K562 (cell line): ENCODE data around the gene MPZL1. TPM values are rescaled to one million over a fixed set of nuclear protein-coding genes. Genes with fewer than 3 reads are reported as not detected.

ENCODE experiments used
- ATAC-seq: fragments of 200-7000 bp; cut with Tn5 transposase; 3 replicates; pipeline ENCODE4 v1.9.1; 2020; ENCODE audit warnings: moderate library complexity
- BruUV-seq: library from RNA; stranded (reverse); fragments of 400-500 nt; replicated peaks from 2 replicates; lab custom pipeline; 2021; lab: Mats Ljungman, UMichigan
- CTCF ChIA-PET: fragments of 300-600 bp; formaldehyde crosslinking; extraction: SDS; loops from one replicate; lab custom pipeline; 2021; ENCODE audit warnings: low intra/inter-chr PET ratio; lab: Yijun Ruan, JAX
- POLR2A ChIA-PET: fragments of 300-600, 350-650 bp; sonication (Branson Sonifier 250); formaldehyde crosslinking; extraction: SDS; loops from one replicate; lab custom pipeline; 2021; ENCODE audit warnings: antibody characterized with exemption, inconsistent platforms; lab: Yijun Ruan, JAX
- DNase-seq, 4 experiments: peaks; one replicate each; pipeline versions ENCODE4 v3.0.0 to v3.0.0-alpha.2; 2011 to 2018; ENCODE audit warnings: low spot score in 3 of 4, mixed read lengths in 3 of 4; ENCODE audit errors: extremely low read depth in 1 of 4
- FAIRE-seq: peaks from 2 replicates; lab custom pipeline; 2011; peaks lifted over from hg19 to GRCh38; lab: Jason Lieb, UNC
- H2AFZ ChIP-seq: 2 replicates; pipeline ENCODE4 v1.6.0; 2011; ENCODE audit warnings: low read depth, low read length, control low read depth, inconsistent platforms
- H3K27ac ChIP-seq: fragments of 200-600 bp; 3 replicates; pipeline ENCODE4 v1.8.0; 2011; ENCODE audit warnings: low read depth, mild to moderate bottlenecking, control low read depth, inconsistent platforms, low read length, moderate library complexity, mixed read lengths; ENCODE audit errors: extremely low read depth
- H3K27me3 ChIP-seq, 2 experiments: fragments of 300-600 bp in 1 of 2; 2 replicates in 1 of 2; 3 replicates in 1 of 2; pipeline versions ENCODE4 v1.6.0 to v1.8.0; 2011; ENCODE audit warnings: inconsistent platforms in 2 of 2, low read length in 2 of 2, mild to moderate bottlenecking in 1 of 2, mixed read lengths in 1 of 2, moderate library complexity in 1 of 2; ENCODE audit not compliant: control insufficient read depth in 2 of 2, insufficient read depth in 2 of 2
- H3K36me3 ChIP-seq: fragments of 300-600 bp; 3 replicates; pipeline ENCODE4 v1.8.0; 2011; ENCODE audit warnings: mild to moderate bottlenecking, low read length, inconsistent platforms; ENCODE audit not compliant: control insufficient read depth, insufficient read depth
- H3K4me1 ChIP-seq, 2 experiments: fragments of 200-600 bp in 1 of 2; replicated peaks in 1 of 2; 2 replicates in 1 of 2; 3 replicates in 1 of 2; pipeline versions ENCODE4 v1.5.1 to v1.8.0; 2011; ENCODE audit warnings: inconsistent platforms in 2 of 2, low read length in 2 of 2, mild to moderate bottlenecking in 1 of 2, mixed read lengths in 1 of 2, moderate library complexity in 1 of 2; ENCODE audit not compliant: control insufficient read depth in 2 of 2, insufficient read depth in 2 of 2
- H3K4me2 ChIP-seq: 2 replicates; pipeline ENCODE4 v1.6.1; 2011; ENCODE audit warnings: low read length, control low read depth, inconsistent platforms, mixed read lengths; ENCODE audit not compliant: insufficient read depth
- H3K4me3 ChIP-seq: fragments of 200-600 bp; sonication (generic), shearing (Covaris generic); 2 replicates; pipeline ENCODE4 v1.5.1; 2016; ENCODE audit warnings: control low read depth, inconsistent platforms
- H3K79me2 ChIP-seq: fragments of 200-600 bp; 3 replicates; pipeline ENCODE4 v1.8.0; 2011; ENCODE audit warnings: low read length, inconsistent platforms; ENCODE audit not compliant: control insufficient read depth, insufficient read depth
- H3K9ac ChIP-seq, 2 experiments: 2 replicates each; pipeline versions ENCODE4 v1.6.0 to v1.6.1; 2011; ENCODE audit warnings: low read depth in 2 of 2, low read length in 2 of 2, control low read depth in 1 of 2, inconsistent platforms in 1 of 2, mild to moderate bottlenecking in 1 of 2, mixed read lengths in 1 of 2; ENCODE audit not compliant: insufficient read depth in 1 of 2
- H3K9me1 ChIP-seq: one replicate; pipeline ENCODE4 v1.6.0; 2011; ENCODE audit warnings: inconsistent platforms, mild to moderate bottlenecking, low read length, moderate library complexity; ENCODE audit not compliant: control insufficient read depth, insufficient read depth
- H3K9me3 ChIP-seq: replicated peaks from 2 replicates; pipeline ENCODE4 v1.5.1; 2011; ENCODE audit warnings: low read depth, low read length, inconsistent platforms; ENCODE audit not compliant: control insufficient read depth, insufficient read depth
- H4K20me1 ChIP-seq: replicated peaks from 2 replicates; pipeline ENCODE4 v1.6.1; 2011; ENCODE audit warnings: low read length, inconsistent platforms, mixed read lengths; ENCODE audit not compliant: control insufficient read depth, insufficient read depth
- C11orf30 ChIP-seq: fragments of 450-650 bp; IDR thresholded peaks from 2 replicates; pipeline ENCODE4 v1.6.1; 2016; ENCODE audit warnings: low read depth, mild to moderate bottlenecking
- CBX5 ChIP-seq: IDR thresholded peaks from 2 replicates; pipeline ENCODE4 v1.6.1; 2014; ENCODE audit warnings: low read depth, borderline replicate concordance
- DPF2 ChIP-seq: fragments of 450-650 bp; IDR thresholded peaks from 2 replicates; pipeline ENCODE4 v1.6.1; 2016
- MAFG ChIP-seq: fragments of 450-650 bp; conservative IDR thresholded peaks from 2 replicates; pipeline ENCODE4 v1.6.1; 2016; ENCODE audit warnings: missing genetic modification characterization, missing compliant biosample characterization
- PTBP1 ChIP-seq: fragments of 200-400 bp; formaldehyde crosslinking; IDR thresholded peaks from 2 replicates; pipeline ENCODE4 v1.6.1; 2017; ENCODE audit warnings: low read depth, low read length
- ZNF316 ChIP-seq: fragments of 450-650 bp; IDR thresholded peaks from 2 replicates; pipeline ENCODE4 v1.6.1; 2016
- WGBS: fragments of 100-300 bp; shearing (Covaris generic); methylation state at CpG from one replicate; pipeline ENCODE4 v1.1.6; 2016; ENCODE audit warnings: low coverage, mixed read lengths; ENCODE audit not compliant: insufficient coverage; ENCODE audit errors: missing lambda C conversion rate; 5-methylcytosine and 5-hydroxymethylcytosine counted together
- in situ Hi-C: fragments of 300-500 bp; cut with MboI; formaldehyde crosslinking; loops from 4 replicates; pipeline ENCODE4 v1.15.0; 2018; ENCODE audit warnings: inconsistent platforms, mixed read lengths
- intact Hi-C: fragments of 100-400 bp; cut with micrococcal nuclease; formaldehyde crosslinking; loops from 2 replicates; pipeline ENCODE4 v1.14.2; 2022
- polyA plus RNA-seq, 8 experiments: library from polyadenylated mRNA; depleted of rRNA in 4 of 8; stranded (reverse) in 5 of 8; unstranded in 3 of 8; fragments of >200 nt; fragmentation: Nextera tagmentation in 2 of 8; fragmentation: Illumina TruSeq in 1 of 8; extraction: Ambion mirVana in 2 of 8; extraction: Trizol in 1 of 8; gene quantifications; 2 replicates each; pipeline versions ENCODE4 v1.2.1 to v1.2.3, GENCODE V29; 2011 to 2014; ENCODE audit warnings: inconsistent platforms in 1 of 8, missing spikeins in 1 of 8
- total RNA-seq, 7 experiments: library from RNA; depleted of rRNA in 6 of 7; stranded (reverse); fragments of >200 nt in 6 of 7; fragmentation: Illumina TruSeq in 2 of 7; extraction: Trizol in 2 of 7; gene quantifications; 2 replicates each; pipeline versions ENCODE4 v1.2.1 to v1.2.3, GENCODE V29; 2011 to 2021; ENCODE audit warnings: low replicate concordance in 1 of 7
- TF ChIP-seq, protein P1 (sequence below): sonication (generic); formaldehyde crosslinking; IDR thresholded peaks from 2 replicates; pipeline ENCODE4 v1.8.1; 2023; ENCODE audit warnings: missing genetic modification reagents, mild to moderate bottlenecking, borderline replicate concordance
- TF ChIP-seq, protein P2 (sequence below): fragments of 250-450 bp; sonication (Bioruptor Pico); IDR thresholded peaks from 2 replicates; pipeline ENCODE4 v1.4.0; 2020; ENCODE audit warnings: mild to moderate bottlenecking, moderate library complexity

MPZL1 gene
- total and polyA plus RNA-seq, 9 of the 15 experiments (the other 6 are each of a cell fraction or from before 2014, with no cell fraction given): 14.5 to 153 (median 66.5) TPM

DNA sequence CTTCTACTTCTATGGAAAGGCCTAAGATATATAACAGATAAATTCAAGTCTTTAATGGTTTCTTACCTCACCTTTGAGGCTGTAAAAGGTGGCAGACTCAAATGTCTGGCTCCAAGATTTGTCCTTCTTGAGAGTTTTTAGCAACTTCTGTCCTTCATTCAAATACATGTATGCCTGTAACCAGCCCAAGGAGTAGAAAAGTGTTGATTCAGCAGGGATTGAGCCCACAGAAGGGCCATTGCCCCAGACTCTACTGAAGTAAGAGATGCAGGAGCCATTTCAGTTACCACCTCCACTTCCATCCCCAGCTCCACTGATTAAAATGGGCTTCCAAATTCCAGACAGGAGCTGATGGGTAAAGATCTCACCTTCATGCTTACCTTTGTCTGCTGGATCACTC is 112.1 kb downstream of the MPZL1 start:
- Histone ChIP-seq H3K9me3 (no peaks in the 10 kb centered on the region), H3K79me2 (no peaks in the 10 kb centered on the region), H4K20me1 (no peaks in the 10 kb centered on the region), H3K27me3 (no peaks in the 10 kb centered on the region), H2AFZ (no peak overlapping the region), H3K4me1 (peaks cover 5 to 32% of the 10 kb centered on the region in 2 experiments; a peak in 4 of 5 replicates), H3K36me3 (no peaks in the 10 kb centered on the region), H3K4me3 (no peak overlapping the region), H3K9me1 (no peaks in the 10 kb centered on the region), H3K4me2 (no peak overlapping the region), H3K9ac (no peak overlapping the region), H3K27ac (no peak overlapping the region)
- POLR2A ChIA-PET: interaction anchor here (0.5 kb wide), 1 partner anchor 97 kb away, joined by 4 read pairs; no protein-coding TSS in a partner anchor
- intact Hi-C loops (no loop called here), in situ Hi-C loops (no loop called here)
- no TSS peak for BruUV-seq
- ATAC-seq (no peak), DNase-seq (no peak), FAIRE-seq (no peak)
- TF ChIP-seq ZNF316 (peak; percentile 57), CBX5 (no peak), C11orf30 (peak; percentile 57; the same call in 1 of the 2 replicates), MAFG (tag) (0 out of 2 replicates have a peak, but pooled peaks have one; percentile 8)
- CTCF ChIA-PET: no interaction called here

DNA sequence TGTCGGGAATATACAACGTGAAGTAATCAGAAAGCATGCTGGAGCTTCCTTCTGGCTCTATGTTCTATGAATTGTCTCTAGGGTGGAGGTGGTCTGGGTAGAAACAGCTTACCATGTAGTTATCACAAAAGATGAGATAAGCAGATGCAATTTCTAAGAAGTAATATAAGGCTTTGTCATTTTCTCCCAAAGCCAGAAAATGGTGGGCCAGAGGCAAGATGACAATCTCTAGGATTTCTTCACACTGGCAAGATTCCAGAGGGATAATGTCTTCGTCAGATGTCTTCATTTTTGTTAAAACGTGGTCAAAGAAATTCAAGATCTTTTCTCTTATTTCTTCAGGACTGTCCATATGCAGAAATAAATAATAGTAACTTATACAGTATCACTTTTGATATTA is 114.4 kb downstream of the MPZL1 start:
- Histone ChIP-seq H3K9ac (no peak overlapping the region), H3K4me1 (peaks cover 5 to 15% of the 10 kb centered on the region in 2 experiments; a peak in 4 of 5 replicates), H3K27ac (no peak overlapping the region), H4K20me1 (no peaks in the 10 kb centered on the region), H3K9me1 (no peaks in the 10 kb centered on the region), H3K36me3 (no peaks in the 10 kb centered on the region), H3K79me2 (no peaks in the 10 kb centered on the region), H3K4me2 (no peak overlapping the region), H3K4me3 (no peak overlapping the region), H3K27me3 (no peaks in the 10 kb centered on the region), H3K9me3 (no peaks in the 10 kb centered on the region), H2AFZ (no peak overlapping the region)
- FAIRE-seq: no peak
- intact Hi-C loops (no loop called here), in situ Hi-C loops (no loop called here)
- ChIA-PET CTCF (no interaction called here), POLR2A (interaction anchor here (0.6 to 2.2 kb wide), 6 partner anchors 10 to 25 kb away, joined by 3 to 10 read pairs (median 4); no protein-coding TSS in a partner anchor)
- ATAC-seq: no peak
- BruUV-seq: no TSS peak
- DNase-seq: no peak
- WGBS: 16% methylated on average over 4 of the region's 4 CpGs
- no peak for TF ChIP-seq PTBP1
- TF ChIP-seq, protein P1, sequence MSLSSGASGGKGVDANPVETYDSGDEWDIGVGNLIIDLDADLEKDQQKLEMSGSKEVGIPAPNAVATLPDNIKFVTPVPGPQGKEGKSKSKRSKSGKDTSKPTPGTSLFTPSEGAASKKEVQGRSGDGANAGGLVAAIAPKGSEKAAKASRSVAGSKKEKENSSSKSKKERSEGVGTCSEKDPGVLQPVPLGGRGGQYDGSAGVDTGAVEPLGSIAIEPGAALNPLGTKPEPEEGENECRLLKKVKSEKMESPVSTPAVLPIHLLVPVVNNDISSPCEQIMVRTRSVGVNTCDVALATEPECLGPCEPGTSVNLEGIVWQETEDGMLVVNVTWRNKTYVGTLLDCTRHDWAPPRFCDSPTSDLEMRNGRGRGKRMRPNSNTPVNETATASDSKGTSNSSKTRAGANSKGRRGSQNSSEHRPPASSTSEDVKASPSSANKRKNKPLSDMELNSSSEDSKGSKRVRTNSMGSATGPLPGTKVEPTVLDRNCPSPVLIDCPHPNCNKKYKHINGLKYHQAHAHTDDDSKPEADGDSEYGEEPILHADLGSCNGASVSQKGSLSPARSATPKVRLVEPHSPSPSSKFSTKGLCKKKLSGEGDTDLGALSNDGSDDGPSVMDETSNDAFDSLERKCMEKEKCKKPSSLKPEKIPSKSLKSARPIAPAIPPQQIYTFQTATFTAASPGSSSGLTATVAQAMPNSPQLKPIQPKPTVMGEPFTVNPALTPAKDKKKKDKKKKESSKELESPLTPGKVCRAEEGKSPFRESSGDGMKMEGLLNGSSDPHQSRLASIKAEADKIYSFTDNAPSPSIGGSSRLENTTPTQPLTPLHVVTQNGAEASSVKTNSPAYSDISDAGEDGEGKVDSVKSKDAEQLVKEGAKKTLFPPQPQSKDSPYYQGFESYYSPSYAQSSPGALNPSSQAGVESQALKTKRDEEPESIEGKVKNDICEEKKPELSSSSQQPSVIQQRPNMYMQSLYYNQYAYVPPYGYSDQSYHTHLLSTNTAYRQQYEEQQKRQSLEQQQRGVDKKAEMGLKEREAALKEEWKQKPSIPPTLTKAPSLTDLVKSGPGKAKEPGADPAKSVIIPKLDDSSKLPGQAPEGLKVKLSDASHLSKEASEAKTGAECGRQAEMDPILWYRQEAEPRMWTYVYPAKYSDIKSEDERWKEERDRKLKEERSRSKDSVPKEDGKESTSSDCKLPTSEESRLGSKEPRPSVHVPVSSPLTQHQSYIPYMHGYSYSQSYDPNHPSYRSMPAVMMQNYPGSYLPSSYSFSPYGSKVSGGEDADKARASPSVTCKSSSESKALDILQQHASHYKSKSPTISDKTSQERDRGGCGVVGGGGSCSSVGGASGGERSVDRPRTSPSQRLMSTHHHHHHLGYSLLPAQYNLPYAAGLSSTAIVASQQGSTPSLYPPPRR (CRISPR knock-in tag): no peak
- peak; percentile 32; the same call in 1 of the 2 replicates for TF ChIP-seq DPF2
- TF ChIP-seq, protein P2, sequence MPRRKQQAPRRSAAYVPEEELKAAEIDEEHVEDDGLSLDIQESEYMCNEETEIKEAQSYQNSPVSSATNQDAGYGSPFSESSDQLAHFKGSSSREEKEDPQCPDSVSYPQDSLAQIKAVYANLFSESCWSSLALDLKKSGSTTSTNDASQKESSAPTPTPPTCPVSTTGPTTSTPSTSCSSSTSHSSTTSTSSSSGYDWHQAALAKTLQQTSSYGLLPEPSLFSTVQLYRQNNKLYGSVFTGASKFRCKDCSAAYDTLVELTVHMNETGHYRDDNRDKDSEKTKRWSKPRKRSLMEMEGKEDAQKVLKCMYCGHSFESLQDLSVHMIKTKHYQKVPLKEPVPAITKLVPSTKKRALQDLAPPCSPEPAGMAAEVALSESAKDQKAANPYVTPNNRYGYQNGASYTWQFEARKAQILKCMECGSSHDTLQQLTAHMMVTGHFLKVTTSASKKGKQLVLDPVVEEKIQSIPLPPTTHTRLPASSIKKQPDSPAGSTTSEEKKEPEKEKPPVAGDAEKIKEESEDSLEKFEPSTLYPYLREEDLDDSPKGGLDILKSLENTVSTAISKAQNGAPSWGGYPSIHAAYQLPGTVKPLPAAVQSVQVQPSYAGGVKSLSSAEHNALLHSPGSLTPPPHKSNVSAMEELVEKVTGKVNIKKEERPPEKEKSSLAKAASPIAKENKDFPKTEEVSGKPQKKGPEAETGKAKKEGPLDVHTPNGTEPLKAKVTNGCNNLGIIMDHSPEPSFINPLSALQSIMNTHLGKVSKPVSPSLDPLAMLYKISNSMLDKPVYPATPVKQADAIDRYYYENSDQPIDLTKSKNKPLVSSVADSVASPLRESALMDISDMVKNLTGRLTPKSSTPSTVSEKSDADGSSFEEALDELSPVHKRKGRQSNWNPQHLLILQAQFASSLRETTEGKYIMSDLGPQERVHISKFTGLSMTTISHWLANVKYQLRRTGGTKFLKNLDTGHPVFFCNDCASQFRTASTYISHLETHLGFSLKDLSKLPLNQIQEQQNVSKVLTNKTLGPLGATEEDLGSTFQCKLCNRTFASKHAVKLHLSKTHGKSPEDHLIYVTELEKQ (CRISPR knock-in tag): no peak
